Measurements from ENCODE around the gene TMEM208. TPM values are rescaled to one million over a fixed set of nuclear protein-coding genes. Genes with fewer than 3 reads are reported as not detected.
A peak's percentile ranks its signal among the peaks of the same experiment; 100 is the strongest.

The TMEM208 gene
- total RNA-seq, 2 donors from 2014 or later = 28.4 to 35.4 TPM

- ATAC-seq (no peak), DNase-seq (ENCODE audit: low spot score in 2 of 2) (no peak)
- H3K9me3 Mint-ChIP-seq = no peaks in the 10 kb centered on the region
- peak overlapping the region in 1 of 2 donors; percentile 72 for H3K27ac Mint-ChIP-seq
- H3K36me3 Mint-ChIP-seq = peaks cover 5 to 11% of the 10 kb centered on the region in 2 donors
These were observed 22.5 kb downstream of the TMEM208 start for GRCh38 chr16:67249178-67250044.

DNA sequence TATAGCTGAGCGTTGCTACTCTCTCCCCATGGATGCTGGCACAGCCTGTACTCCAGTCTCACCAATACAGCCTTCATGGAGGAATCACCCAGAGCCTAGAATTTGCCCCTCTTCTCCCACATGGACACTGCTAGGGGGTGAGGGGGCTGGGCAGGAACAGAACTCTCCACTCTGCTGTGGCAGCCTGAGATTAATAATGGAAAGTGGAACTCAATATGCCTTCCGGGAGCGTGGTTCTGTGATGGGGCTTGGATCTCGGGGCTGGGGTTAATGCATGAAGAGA is 23.1 kb downstream of the TMEM208 start:
- Mint-ChIP-seq H3K27ac (peak overlapping the region in 1 of 2 donors; percentile 72), H3K36me3 (peaks cover 5 to 11% of the 10 kb centered on the region in 2 donors), H3K9me3 (no peaks in the 10 kb centered on the region)
- DNase-seq (ENCODE audit: low spot score in 2 of 2) (no peak), ATAC-seq (no peak)

GRCh38 chr16:67252609-67253497 is 25.9 kb downstream of the TMEM208 start:
- Mint-ChIP-seq H3K36me3 (peaks cover under 1 to 7% of the 10 kb centered on the region in 2 donors), H3K27ac (no peak overlapping the region), H3K9me3 (no peaks in the 10 kb centered on the region)
- ATAC-seq (no peak), DNase-seq (ENCODE audit: low spot score in 2 of 2) (no peak)

- DNase-seq (ENCODE audit: low spot score in 2 of 2) = no peak
- H3K27ac Mint-ChIP-seq = no peak overlapping the region
- ATAC-seq = no peak
- H3K9me3 Mint-ChIP-seq = no peaks in the 10 kb centered on the region
- peaks cover 0 to 4% of the 10 kb centered on the region in 2 donors for H3K36me3 Mint-ChIP-seq
These were observed 28.0 kb downstream of the TMEM208 start for GRCh38 chr16:67254801-67255552.

GRCh38 chr16:67255553-67256221 is 28.8 kb downstream of the TMEM208 start:
- ATAC-seq (no peak), DNase-seq (ENCODE audit: low spot score in 2 of 2) (no peak)
- peaks cover 0 to 4% of the 10 kb centered on the region in 2 donors for H3K36me3 Mint-ChIP-seq
- no peak overlapping the region for H3K27ac Mint-ChIP-seq
- H3K9me3 Mint-ChIP-seq = no peaks in the 10 kb centered on the region

DNA sequence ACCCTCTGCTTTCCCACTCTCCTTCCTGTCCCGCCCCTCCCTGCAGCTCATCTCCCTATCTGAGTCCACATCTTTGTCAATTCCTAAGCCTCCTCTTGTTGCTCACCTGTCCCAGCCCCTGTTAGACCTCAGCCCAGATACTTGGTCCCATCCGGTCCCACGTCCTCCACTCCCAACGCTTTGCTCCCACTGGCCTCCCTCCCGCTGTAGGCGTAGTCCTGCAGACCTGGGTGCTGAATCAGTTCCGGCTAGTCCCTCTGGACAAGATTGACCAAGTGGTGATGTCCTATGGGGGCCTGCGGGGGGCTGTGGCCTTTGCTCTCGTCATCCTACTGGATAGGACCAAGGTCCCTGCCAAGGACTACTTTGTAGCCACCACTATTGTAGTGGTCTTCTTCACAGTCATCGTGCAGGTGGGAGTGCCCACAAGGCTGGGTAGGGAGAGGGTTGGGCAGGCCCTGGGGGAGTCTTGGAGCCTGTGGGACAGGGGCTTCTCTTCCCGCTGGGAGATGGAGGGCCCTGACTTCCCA is 29.8 kb downstream of the TMEM208 start:
- ATAC-seq (no peak), DNase-seq (ENCODE audit: low spot score in 2 of 2) (no peak)
- no peaks in the 10 kb centered on the region for H3K9me3 Mint-ChIP-seq
- peaks cover 0 to 4% of the 10 kb centered on the region in 2 donors for H3K36me3 Mint-ChIP-seq
- H3K27ac Mint-ChIP-seq = no peak overlapping the region

DNA sequence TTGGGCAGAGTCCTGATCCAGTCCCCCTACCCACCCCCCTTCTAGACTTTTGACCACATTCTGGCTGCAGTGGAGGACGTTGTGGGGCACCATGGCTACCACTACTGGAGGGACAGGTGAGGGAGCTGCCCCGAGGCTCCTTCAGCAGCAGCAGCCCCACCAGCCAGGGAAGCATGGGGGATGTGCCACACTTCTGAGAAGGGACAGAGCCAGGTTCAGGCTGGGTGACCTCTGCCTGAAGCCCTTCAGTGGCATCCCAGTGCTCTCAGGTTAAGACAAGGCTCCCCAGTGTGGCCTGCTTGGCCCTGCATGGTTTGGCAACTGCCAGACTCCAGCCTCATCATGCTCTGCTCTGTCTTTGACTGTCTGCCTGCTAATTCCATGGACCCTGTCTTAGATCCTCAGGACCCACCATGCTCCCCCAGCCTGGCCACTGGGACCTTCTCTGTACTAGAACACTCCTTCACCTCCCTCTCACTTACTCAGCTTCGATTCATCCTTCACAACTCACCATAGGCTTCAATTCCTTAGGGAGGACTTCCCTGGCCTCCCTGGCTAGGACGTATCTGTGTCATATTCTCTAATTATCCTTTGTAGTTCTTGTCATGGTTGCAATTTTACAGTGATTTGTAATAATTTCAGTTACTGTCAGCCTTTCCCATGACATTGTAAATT is 30.7 kb downstream of the TMEM208 start:
- DNase-seq (ENCODE audit: low spot score in 2 of 2) (peak in 1 of 2 donors; percentile 50), ATAC-seq (no peak)
- Mint-ChIP-seq H3K36me3 (peaks cover 0 to 4% of the 10 kb centered on the region in 2 donors), H3K27ac (peak overlapping the region in 1 of 2 donors; percentile 13), H3K9me3 (no peaks in the 10 kb centered on the region)

DNA sequence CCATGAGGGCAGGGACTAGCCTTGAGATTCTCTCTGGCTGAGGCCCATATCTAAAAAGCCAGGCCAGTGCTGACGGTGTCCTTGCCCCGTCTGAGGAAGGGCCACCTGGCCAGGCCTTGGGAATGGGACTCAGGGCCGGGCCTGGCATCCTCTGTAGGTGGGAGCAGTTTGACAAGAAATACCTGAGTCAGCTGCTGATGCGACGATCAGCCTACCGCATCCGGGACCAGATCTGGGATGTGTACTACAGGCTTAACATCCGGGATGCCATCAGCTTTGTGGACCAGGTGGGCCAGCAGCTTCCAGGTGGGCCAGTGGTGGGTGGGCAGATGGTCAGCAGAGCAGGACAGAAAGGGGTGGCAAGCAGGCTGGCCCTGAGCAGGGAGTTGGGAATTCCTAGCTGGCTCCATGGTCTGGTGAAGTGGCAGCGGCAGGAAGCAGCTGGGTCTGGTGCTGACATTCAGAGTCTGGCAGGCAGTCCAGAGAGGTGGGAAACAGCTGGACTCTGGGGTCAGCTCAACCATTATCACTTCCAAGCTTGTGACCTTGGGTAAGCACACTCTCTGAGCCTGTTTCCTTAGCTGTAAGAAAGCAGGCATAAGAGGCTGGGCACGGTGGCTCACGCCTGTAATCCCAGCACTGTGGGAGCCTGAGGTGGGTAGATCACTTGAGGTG is 31.4 kb downstream of the TMEM208 start:
- DNase-seq (ENCODE audit: low spot score in 2 of 2) = no peak
- peak overlapping the region in 1 of 2 donors; percentile 13 for H3K27ac Mint-ChIP-seq
- no peaks in the 10 kb centered on the region for H3K9me3 Mint-ChIP-seq
- H3K36me3 Mint-ChIP-seq = peaks cover 0 to 3% of the 10 kb centered on the region in 2 donors
- no peak for ATAC-seq

DNA sequence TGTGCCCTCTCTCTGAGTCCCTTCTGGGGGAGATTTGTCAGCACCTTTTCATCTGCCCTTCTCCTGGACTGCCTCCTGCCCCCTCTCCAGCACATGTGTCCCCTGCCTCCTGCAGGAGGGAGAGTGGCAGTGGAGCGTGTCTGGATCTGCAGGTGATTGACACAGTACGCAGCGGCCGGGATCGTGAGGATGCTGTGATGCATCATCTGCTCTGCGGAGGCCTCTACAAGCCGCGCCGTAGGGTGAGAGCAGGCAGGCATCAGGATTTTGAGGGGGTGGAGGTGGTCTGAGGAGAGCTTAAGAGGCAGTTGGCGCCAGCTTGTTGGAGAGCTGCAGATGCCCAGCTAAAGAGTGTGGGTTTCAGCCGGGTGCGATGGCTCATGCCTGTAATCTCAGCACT is 32.8 kb downstream of the TMEM208 start:
- no peaks in the 10 kb centered on the region for H3K36me3 Mint-ChIP-seq
- H3K27ac Mint-ChIP-seq = no peak overlapping the region
- ATAC-seq (no peak), DNase-seq (ENCODE audit: low spot score in 2 of 2) (no peak)
- no peaks in the 10 kb centered on the region for H3K9me3 Mint-ChIP-seq

DNA sequence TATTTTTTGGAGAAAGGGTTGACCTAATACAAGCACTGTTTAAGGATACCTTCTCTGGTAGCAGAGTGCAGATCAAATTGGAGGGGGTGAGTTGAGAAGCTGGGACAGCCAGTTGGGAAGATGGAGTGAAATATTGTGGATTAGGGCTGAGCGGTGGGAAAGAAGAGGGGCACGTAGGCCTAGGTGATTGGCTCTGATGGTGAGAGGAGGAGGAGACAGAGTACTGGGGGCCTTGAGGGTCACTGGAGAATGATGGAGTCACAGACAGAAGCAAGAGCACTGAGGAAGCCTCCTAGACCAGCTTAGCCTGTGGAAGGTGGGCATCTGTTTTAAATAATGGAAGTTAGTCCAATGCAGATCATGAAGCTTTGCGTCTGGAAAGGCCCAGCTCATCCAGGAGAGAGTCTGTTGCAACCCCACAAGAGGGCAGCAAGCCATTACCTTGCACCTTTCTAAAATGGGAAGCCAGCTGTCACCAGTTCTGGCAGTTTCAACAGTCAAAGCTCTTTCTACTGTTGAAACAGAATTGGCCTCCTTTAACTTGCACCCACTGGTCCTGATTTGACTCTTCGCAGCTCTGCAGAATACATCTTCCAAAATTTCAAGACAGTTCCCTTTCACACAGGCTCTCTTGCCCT is 33.6 kb downstream of the TMEM208 start:
- ATAC-seq = peak; percentile 48 to 75
- H3K27ac Mint-ChIP-seq = no peak overlapping the region

DNA sequence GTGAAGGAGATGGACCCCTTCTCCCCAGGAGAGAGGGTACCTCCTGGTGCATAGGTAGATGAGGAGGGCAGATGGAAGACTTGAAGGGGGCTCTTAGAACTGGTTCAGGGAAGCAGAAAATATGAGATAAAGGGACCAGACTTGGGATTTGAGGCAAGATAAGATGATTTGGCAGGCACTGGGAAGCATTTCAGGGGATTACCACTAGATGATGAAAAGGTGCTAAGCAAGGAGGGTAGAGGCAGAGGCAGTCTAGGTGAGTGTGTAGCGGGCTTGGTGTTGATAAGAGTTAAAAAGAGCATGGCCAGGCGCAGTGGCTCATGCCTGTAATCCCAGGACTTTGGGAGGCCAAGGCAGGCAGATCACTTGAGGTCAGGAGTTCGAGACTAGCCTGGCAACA is 36.3 kb downstream of the TMEM208 start:
- no peaks in the 10 kb centered on the region for H3K36me3 Mint-ChIP-seq
- H3K9me3 Mint-ChIP-seq = no peaks in the 10 kb centered on the region
- no peak for DNase-seq (ENCODE audit: low spot score in 2 of 2)
- no peak for ATAC-seq
- peak overlapping the region in 1 of 2 donors; percentile 29 for H3K27ac Mint-ChIP-seq

More for the DNA sequence above, 33.6 kb downstream of the TMEM208 start:
- Mint-ChIP-seq H3K36me3 (no peaks in the 10 kb centered on the region), H3K9me3 (no peaks in the 10 kb centered on the region)
- no peak for DNase-seq (ENCODE audit: low spot score in 2 of 2)

GRCh38 chr16:67264277-67264676 is 37.3 kb downstream of the TMEM208 start:
- DNase-seq (ENCODE audit: low spot score in 2 of 2) = no peak
- no peak overlapping the region for H3K27ac Mint-ChIP-seq
- no peaks in the 10 kb centered on the region for H3K36me3 Mint-ChIP-seq
- no peak for ATAC-seq
- H3K9me3 Mint-ChIP-seq = no peaks in the 10 kb centered on the region

GRCh38 chr16:67264866-67265265 is 37.9 kb downstream of the TMEM208 start:
- no peak overlapping the region for H3K27ac Mint-ChIP-seq
- H3K9me3 Mint-ChIP-seq = no peaks in the 10 kb centered on the region
- no peak for DNase-seq (ENCODE audit: low spot score in 2 of 2)
- H3K36me3 Mint-ChIP-seq = no peaks in the 10 kb centered on the region
- ATAC-seq = no peak

GRCh38 chr16:67265834-67266233 is 38.9 kb downstream of the TMEM208 start:
- no peak for DNase-seq (ENCODE audit: low spot score in 2 of 2)
- no peaks in the 10 kb centered on the region for H3K9me3 Mint-ChIP-seq
- peak overlapping the region in 1 of 2 donors; percentile 33 for H3K27ac Mint-ChIP-seq
- no peak for ATAC-seq
- no peaks in the 10 kb centered on the region for H3K36me3 Mint-ChIP-seq

DNA sequence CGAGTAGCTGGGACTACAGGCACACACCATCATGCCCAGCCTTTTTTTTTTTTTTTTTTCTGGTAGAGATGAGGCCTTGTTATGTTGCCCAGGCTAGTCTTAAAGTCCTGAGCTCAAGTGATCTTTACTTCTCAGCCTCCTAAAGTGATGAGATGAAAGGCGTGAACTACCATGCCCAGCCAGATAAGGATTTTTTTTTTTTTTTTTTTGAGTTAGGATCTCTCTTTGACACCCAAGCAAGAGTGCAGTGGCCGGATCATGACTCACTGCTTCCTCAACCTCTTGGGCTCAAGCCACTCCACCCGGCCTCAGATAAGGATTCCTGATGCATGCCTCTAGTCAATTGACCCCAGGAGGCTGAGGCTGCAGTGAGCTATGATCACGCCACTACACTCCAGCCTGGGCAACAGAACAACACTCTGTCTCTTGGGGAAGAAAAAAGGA is 41.2 kb downstream of the TMEM208 start:
- H3K9me3 Mint-ChIP-seq = no peaks in the 10 kb centered on the region
- no peaks in the 10 kb centered on the region for H3K36me3 Mint-ChIP-seq
- no peak overlapping the region for H3K27ac Mint-ChIP-seq
- ATAC-seq (no peak), DNase-seq (ENCODE audit: low spot score in 2 of 2) (no peak)
